ENCODE measurements around the gene SOCS1. TPM values are rescaled to one million over a fixed set of nuclear protein-coding genes. Genes with fewer than 3 reads are reported as not detected.
A peak's percentile ranks its signal among the peaks of the same experiment; 100 is the strongest.

Gene SOCS1
- total and polyA plus RNA-seq, 9 of the 15 experiments (the other 6 are each of a cell fraction or from before 2014, with no cell fraction given) = 0.04 to 7.5 (median 2.3) TPM

DNA sequence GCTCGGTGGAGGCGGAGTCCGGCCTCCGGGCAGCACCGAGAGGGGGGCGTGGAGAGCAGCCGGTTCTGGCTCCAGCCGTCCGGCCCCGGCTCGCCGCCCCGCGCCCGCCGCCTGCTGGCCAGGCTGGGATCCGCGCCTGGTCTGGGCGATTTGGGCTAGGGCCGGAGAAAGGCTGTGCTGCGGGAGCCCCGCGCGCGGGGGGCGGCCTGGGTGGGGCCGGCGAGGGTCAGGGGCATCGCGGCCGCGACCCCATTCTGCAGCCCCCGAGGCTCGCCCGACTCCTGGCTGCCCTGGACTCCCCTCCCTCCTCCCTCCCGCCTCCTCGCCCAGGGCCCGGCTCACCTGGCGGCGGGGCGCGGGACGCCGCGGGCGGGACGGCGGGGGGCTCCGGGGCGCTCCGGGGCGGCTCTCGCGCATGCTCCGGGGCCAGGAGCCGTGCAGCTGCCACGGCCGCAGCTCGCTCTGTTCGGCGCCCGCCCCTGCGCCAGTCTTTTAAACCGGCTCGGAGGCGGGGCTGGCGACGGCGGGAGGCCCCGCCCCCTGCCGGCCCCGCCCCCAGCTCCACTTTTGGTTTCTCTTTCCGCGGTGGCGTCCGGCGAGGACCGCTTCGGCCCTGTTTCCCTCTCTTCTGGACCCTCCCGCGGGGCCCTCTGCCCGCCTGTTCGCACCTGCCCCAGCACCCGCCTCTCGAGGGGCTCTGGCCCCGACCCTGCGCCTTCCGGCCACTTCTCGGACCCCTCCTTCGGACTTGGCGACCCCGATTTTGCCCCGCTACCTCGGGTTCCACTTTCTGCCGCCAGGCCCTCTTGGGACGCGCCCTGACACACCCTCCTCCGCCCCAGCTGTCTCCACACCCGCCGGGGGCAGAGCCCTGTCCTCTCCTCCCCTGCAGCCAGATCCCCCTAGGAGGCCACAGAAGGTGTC lies at the start of gene SOCS1 (continued):
- TF ChIP-seq YY1 (IDR thresholded peaks at IDR 0.05; ENCODE audit: borderline replicate concordance in 1 of 3, control insufficient read depth in 1 of 3, extremely low read depth in 1 of 3, insufficient read depth in 3 of 3, insufficient read length in 1 of 3, insufficient replicate concordance in 2 of 3, low read depth in 1 of 3, low read length in 2 of 3) = peak in 2 of 3 experiments; percentile 5 to 59
- TF ChIP-seq ARNT (IDR thresholded peaks at IDR 0.05) = no peak
- TF ChIP-seq, protein P1, sequence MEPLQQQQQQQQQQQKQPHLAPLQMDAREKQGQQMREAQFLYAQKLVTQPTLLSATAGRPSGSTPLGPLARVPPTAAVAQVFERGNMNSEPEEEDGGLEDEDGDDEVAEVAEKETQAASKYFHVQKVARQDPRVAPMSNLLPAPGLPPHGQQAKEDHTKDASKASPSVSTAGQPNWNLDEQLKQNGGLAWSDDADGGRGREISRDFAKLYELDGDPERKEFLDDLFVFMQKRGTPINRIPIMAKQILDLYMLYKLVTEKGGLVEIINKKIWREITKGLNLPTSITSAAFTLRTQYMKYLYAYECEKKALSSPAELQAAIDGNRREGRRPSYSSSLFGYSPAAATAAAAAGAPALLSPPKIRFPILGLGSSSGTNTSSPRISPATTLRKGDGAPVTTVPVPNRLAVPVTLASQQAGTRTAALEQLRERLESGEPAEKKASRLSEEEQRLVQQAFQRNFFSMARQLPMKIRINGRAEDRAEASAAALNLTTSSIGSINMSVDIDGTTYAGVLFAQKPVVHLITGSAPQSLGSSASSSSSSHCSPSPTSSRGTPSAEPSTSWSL (CRISPR knock-in tag; IDR thresholded peaks at IDR 0.05; ENCODE audit: borderline replicate concordance) = no peak
- TF ChIP-seq, protein P2, sequence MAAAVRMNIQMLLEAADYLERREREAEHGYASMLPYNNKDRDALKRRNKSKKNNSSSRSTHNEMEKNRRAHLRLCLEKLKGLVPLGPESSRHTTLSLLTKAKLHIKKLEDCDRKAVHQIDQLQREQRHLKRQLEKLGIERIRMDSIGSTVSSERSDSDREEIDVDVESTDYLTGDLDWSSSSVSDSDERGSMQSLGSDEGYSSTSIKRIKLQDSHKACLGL (CRISPR knock-in tag; IDR thresholded peaks at IDR 0.05; ENCODE audit: borderline replicate concordance, poor library complexity, severe bottlenecking) = no peak
- TF ChIP-seq ZNF175 (CRISPR knock-in tag; IDR thresholded peaks at IDR 0.05; ENCODE audit: low read depth) = no peak
- peak; percentile 77 for TF ChIP-seq HDAC2 (IDR thresholded peaks at IDR 0.05)
- no peak for TF ChIP-seq NFATC3 (IDR thresholded peaks at IDR 0.05)
- peak; percentile 90 for TF ChIP-seq CCNT2 (IDR thresholded peaks at IDR 0.05; ENCODE audit: borderline replicate concordance, extremely low read depth, insufficient read length, low read depth, low read length)
- peak; percentile 52; the same call in 1 of the 2 replicates for TF ChIP-seq NR2C2 (CRISPR knock-in tag; IDR thresholded peaks at IDR 0.05)
- TF ChIP-seq NR2C2 (tag; IDR thresholded peaks at IDR 0.05) = peak; percentile 55; the same call in 1 of the 2 replicates
- no peak for TF ChIP-seq ZNF197 (CRISPR knock-in tag; IDR thresholded peaks at IDR 0.05; ENCODE audit: low read depth)
- TF ChIP-seq C11orf30 (IDR thresholded peaks at IDR 0.05; ENCODE audit: low read depth) = no peak
- TF ChIP-seq, protein P3, sequence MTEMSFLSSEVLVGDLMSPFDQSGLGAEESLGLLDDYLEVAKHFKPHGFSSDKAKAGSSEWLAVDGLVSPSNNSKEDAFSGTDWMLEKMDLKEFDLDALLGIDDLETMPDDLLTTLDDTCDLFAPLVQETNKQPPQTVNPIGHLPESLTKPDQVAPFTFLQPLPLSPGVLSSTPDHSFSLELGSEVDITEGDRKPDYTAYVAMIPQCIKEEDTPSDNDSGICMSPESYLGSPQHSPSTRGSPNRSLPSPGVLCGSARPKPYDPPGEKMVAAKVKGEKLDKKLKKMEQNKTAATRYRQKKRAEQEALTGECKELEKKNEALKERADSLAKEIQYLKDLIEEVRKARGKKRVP (CRISPR knock-in tag; IDR thresholded peaks at IDR 0.05) = no peak
- peak; percentile 47; the same call in 1 of the 2 replicates for TF ChIP-seq KAT7 (CRISPR knock-in tag; IDR thresholded peaks at IDR 0.05; ENCODE audit: borderline replicate concordance)
- no peak for TF ChIP-seq RBM15 (IDR thresholded peaks at IDR 0.05; ENCODE audit: insufficient read depth, low read length)
- TF ChIP-seq NONO (IDR thresholded peaks at IDR 0.05; ENCODE audit: low read depth in 2 of 2, low read length in 1 of 2) = peak; percentile 88 to 99
- TF ChIP-seq RBBP5 (IDR thresholded peaks at IDR 0.05; ENCODE audit: borderline replicate concordance, insufficient read depth, low read length, poor library complexity, severe bottlenecking) = peak; percentile 90
- TF ChIP-seq ZNF431 (CRISPR knock-in tag; IDR thresholded peaks at IDR 0.05) = peak; percentile 62
- peak; percentile 28 for TF ChIP-seq NFIC (IDR thresholded peaks at IDR 0.05)
- TF ChIP-seq, protein P4, sequence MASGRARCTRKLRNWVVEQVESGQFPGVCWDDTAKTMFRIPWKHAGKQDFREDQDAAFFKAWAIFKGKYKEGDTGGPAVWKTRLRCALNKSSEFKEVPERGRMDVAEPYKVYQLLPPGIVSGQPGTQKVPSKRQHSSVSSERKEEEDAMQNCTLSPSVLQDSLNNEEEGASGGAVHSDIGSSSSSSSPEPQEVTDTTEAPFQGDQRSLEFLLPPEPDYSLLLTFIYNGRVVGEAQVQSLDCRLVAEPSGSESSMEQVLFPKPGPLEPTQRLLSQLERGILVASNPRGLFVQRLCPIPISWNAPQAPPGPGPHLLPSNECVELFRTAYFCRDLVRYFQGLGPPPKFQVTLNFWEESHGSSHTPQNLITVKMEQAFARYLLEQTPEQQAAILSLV (tag; IDR thresholded peaks at IDR 0.05) = no peak

Data from K562 (cell line).